ENCODE results near the gene RPH3AL.

GRCh38 chr17:205817-206216 lies 146.8 kb downstream of the RPH3AL start:
- no peak for TF ChIP-seq ESRRG (CRISPR knock-in tag; IDR thresholded peaks at IDR 0.05)
- TF ChIP-seq ISL1 (CRISPR knock-in tag; IDR thresholded peaks at IDR 0.05) = no peak
- TF ChIP-seq ZFP3 (CRISPR knock-in tag; IDR thresholded peaks at IDR 0.05) = no peak
- no peak for TF ChIP-seq CSDC2 (CRISPR knock-in tag; IDR thresholded peaks at IDR 0.05)
- TF ChIP-seq BACH2 (CRISPR knock-in tag; IDR thresholded peaks at IDR 0.05; ENCODE audit: borderline replicate concordance) = no peak
- no peak for TF ChIP-seq ARNTL (CRISPR knock-in tag; IDR thresholded peaks at IDR 0.05; ENCODE audit: borderline replicate concordance, low read depth)
- no peak for TF ChIP-seq TCF4 (CRISPR knock-in tag; IDR thresholded peaks at IDR 0.05; ENCODE audit: borderline replicate concordance)
- no peak for TF ChIP-seq SNAI2 (CRISPR knock-in tag; IDR thresholded peaks at IDR 0.05)
- no peak for TF ChIP-seq RARB (CRISPR knock-in tag; IDR thresholded peaks at IDR 0.05)
- no peak for TF ChIP-seq PATZ1 (CRISPR knock-in tag; IDR thresholded peaks at IDR 0.05; ENCODE audit: borderline replicate concordance)
